Kidney (tissue), 14 donors: ENCODE data around the gene KLHL28. TPM values are rescaled to one million over a fixed set of nuclear protein-coding genes. Genes with fewer than 3 reads are reported as not detected.

Source experiments
- DNase-seq, 5 donors: peaks; one replicate each; pipeline ENCODE4 v3.0.0-alpha.2; 2013 to 2020
- FAIRE-seq: peaks from 2 replicates; lab custom pipeline; 2012; peaks lifted over from hg19 to GRCh38; lab: Jason Lieb, UNC
- H3K27ac ChIP-seq, 2 donors: one replicate each; pipeline ENCODE4 v1.7.0; 2013; ENCODE audit warnings: low read depth in 2 of 2, low read length in 2 of 2, inconsistent platforms in 1 of 2
- H3K27me3 ChIP-seq: one replicate; pipeline ENCODE4 v1.7.1; 2013; ENCODE audit warnings: low read length, inconsistent platforms; ENCODE audit not compliant: control insufficient read depth, insufficient read depth
- H3K36me3 ChIP-seq, 3 donors: one replicate each; pipeline versions ENCODE4 v1.7.0 to v1.7.1; 2013; ENCODE audit warnings: low read length in 3 of 3, control low read depth in 1 of 3, inconsistent platforms in 1 of 3; ENCODE audit not compliant: insufficient read depth in 3 of 3, control insufficient read depth in 2 of 3
- H3K4me1 ChIP-seq, 3 donors: one replicate each; pipeline versions ENCODE4 v1.7.0 to v1.7.1; 2013; ENCODE audit warnings: low read length in 3 of 3, inconsistent platforms in 1 of 3, low read depth in 1 of 3; ENCODE audit not compliant: control insufficient read depth in 2 of 3, insufficient read depth in 2 of 3
- H3K4me3 ChIP-seq, 3 donors: one replicate each; pipeline versions ENCODE4 v1.7.0 to v1.8.1; 2013; ENCODE audit warnings: low read length in 3 of 3, control low read depth in 1 of 3, inconsistent platforms in 1 of 3
- H3K9ac ChIP-seq, 3 donors: one replicate each; pipeline versions ENCODE4 v1.7.0 to v1.7.1; 2013; ENCODE audit warnings: low read length in 3 of 3, control low read depth in 1 of 3, inconsistent platforms in 1 of 3
- H3K9me3 ChIP-seq, 3 donors: one replicate each; pipeline versions ENCODE4 v1.7.0 to v1.7.1; 2013; ENCODE audit warnings: low read length in 3 of 3, control low read depth in 1 of 3, inconsistent platforms in 1 of 3; ENCODE audit not compliant: control insufficient read depth in 2 of 3, insufficient read depth in 1 of 3
- CTCF ChIP-seq: IDR thresholded peaks from 3 replicates; pipeline ENCODE4 v1.5.1; 2012; ENCODE audit warnings: mild to moderate bottlenecking, moderate library complexity, borderline replicate concordance; ENCODE audit not compliant: insufficient read depth; ENCODE audit errors: extremely low read depth
- intact Hi-C: fragments of 100-400 bp; cut with DNase I; formaldehyde crosslinking; loops from one replicate; pipeline ENCODE4 v1.11.1; 2022
- polyA plus RNA-seq: library from polyadenylated mRNA; stranded (reverse); fragments of 350-450 nt; fragmentation: Illumina TruSeq; extraction: RNeasy Lipid Tissue Mini Kit (QIAGEN cat#74804); gene quantifications from one replicate; pipeline ENCODE4 v1.2.3, GENCODE V29; 2014; ENCODE audit warnings: low read depth, low replicate concordance; ENCODE audit not compliant: insufficient read depth
- total RNA-seq: library from RNA; stranded (reverse); fragmentation: NEBNext Ultra II Directional; extraction: Animal tissue kit (Norgen Biotek cat#: 25700); gene quantifications from one replicate; pipeline ENCODE4 v1.2.1, GENCODE V29; 2021
- donor health status: control.
- donor health status: control.
- donor health status: control.
- donor health status: control.
- donor health status: control.
- donor health status: DM: yes; HTN: yes; CAD: no.
- donor health status: Normal renal cell carcinoma (clear cell type).

KLHL28 gene
- total and polyA plus RNA-seq, 2 donors from 2014 or later = 1.6 to 16.3 TPM

- H3K27ac ChIP-seq = no peak overlapping the region
- H3K9ac ChIP-seq = no peak overlapping the region
- TF ChIP-seq CTCF = no peak
- FAIRE-seq (no peak), DNase-seq (no peak)
- H3K27me3 ChIP-seq = no peaks in the 10 kb centered on the region
- peaks cover 0 to 12% (median 8%) of the 10 kb centered on the region in 3 donors for H3K36me3 ChIP-seq
- peaks cover 0 to 5% (median 0%) of the 10 kb centered on the region in 3 donors for H3K9me3 ChIP-seq
- H3K4me3 ChIP-seq = no peak overlapping the region
- no peaks in the 10 kb centered on the region for H3K4me1 ChIP-seq
- intact Hi-C loops = no loop called here
Observed at GRCh38 chr14:44945264-44945663, 16.5 kb downstream of the KLHL28 start.

GRCh38 chr14:44944107-44944506 lies 17.6 kb downstream of the KLHL28 start:
- no peak for DNase-seq
- no peaks in the 10 kb centered on the region for H3K27me3 ChIP-seq
- peaks cover 0 to 5% (median 0%) of the 10 kb centered on the region in 3 donors for H3K9me3 ChIP-seq
- no peak overlapping the region for H3K4me3 ChIP-seq
- H3K27ac ChIP-seq = no peak overlapping the region
- intact Hi-C loops = no loop called here
- H3K36me3 ChIP-seq = peaks cover 0 to 18% (median 8%) of the 10 kb centered on the region in 3 donors
- no peak for FAIRE-seq
- H3K4me1 ChIP-seq = no peaks in the 10 kb centered on the region
- no peak for TF ChIP-seq CTCF
- H3K9ac ChIP-seq = no peak overlapping the region

- no peak for TF ChIP-seq CTCF
- DNase-seq (no peak), FAIRE-seq (no peak)
- H3K27ac ChIP-seq = no peak overlapping the region
- intact Hi-C loops = no loop called here
- peaks cover 0 to 22% (median 13%) of the 10 kb centered on the region in 3 donors for H3K36me3 ChIP-seq
- H3K27me3 ChIP-seq = no peaks in the 10 kb centered on the region
- peaks cover 0 to 5% (median 0%) of the 10 kb centered on the region in 3 donors for H3K9me3 ChIP-seq
- H3K9ac ChIP-seq = no peak overlapping the region
- H3K4me3 ChIP-seq = no peak overlapping the region
- H3K4me1 ChIP-seq = no peaks in the 10 kb centered on the region
Observed at GRCh38 chr14:44942436-44942835, 19.3 kb downstream of the KLHL28 start.

- FAIRE-seq = no peak
- TF ChIP-seq CTCF = no peak
Observed at GRCh38 chr14:44941591-44941990, 20.2 kb downstream of the KLHL28 start.

More at GRCh38 chr14:44941591-44941990, 20.2 kb downstream of the KLHL28 start:
- intact Hi-C loops = no loop called here
- no peaks in the 10 kb centered on the region for H3K27me3 ChIP-seq
- peaks cover 0 to 22% (median 15%) of the 10 kb centered on the region in 3 donors for H3K36me3 ChIP-seq
- H3K4me1 ChIP-seq = no peaks in the 10 kb centered on the region
- no peak overlapping the region for H3K27ac ChIP-seq
- no peak overlapping the region for H3K9ac ChIP-seq
- H3K9me3 ChIP-seq = no peaks in the 10 kb centered on the region
- no peak overlapping the region for H3K4me3 ChIP-seq
- DNase-seq = no peak
